Lower leg skin (tissue), 4 donors: ENCODE measurements around the gene PSMG2. TPM values are rescaled to one million over a fixed set of nuclear protein-coding genes. Genes with fewer than 3 reads are reported as not detected.

Experiments used
- DNase-seq, 2 donors: peaks; one replicate each; pipeline ENCODE4 v3.0.0-alpha.2; 2019; ENCODE audit warnings: low spot score in 2 of 2
- H3K4me3 ChIP-seq: fragments of 200-600 bp; sonication (generic); 2 replicates; pipeline ENCODE4 v1.5.1; 2017; ENCODE audit warnings: mild to moderate bottlenecking, low read depth; ENCODE audit not compliant: poor library complexity, severe bottlenecking
- CTCF ChIP-seq, 3 donors: fragments of 450-650 bp; IDR thresholded peaks; one replicate each; pipeline ENCODE4 v1.5.1; 2016; ENCODE audit warnings: antibody characterized with exemption in 3 of 3, mild to moderate bottlenecking in 3 of 3, moderate library complexity in 2 of 3
- POLR2A ChIP-seq, 2 donors: fragments of 450-650 bp; IDR thresholded peaks; one replicate each; pipeline ENCODE4 v1.6.1; 2016 to 2017; ENCODE audit warnings: antibody characterized with exemption in 2 of 2, mild to moderate bottlenecking in 1 of 2, moderate library complexity in 1 of 2
- WGBS, 2 donors: methylation state at CpG; one replicate each; pipeline ENCODE4 v1.1.5; 2018; 5-methylcytosine and 5-hydroxymethylcytosine counted together
- intact Hi-C: fragments of 100-400 bp; cut with DNase I; formaldehyde crosslinking; loops from one replicate; pipeline ENCODE4 v1.15.0; 2023; ENCODE audit warnings: low total_unique reads
- total RNA-seq, 4 donors: library from RNA; depleted of rRNA; stranded (reverse); fragments of >200 nt; gene quantifications; one replicate each; pipeline ENCODE4 v1.1.0, GENCODE V29; 2016

Gene PSMG2
- total RNA-seq, 4 donors from 2014 or later = 60.9 to 80.3 (median 72.1) TPM

- H3K4me3 ChIP-seq = no peak overlapping the region
- intact Hi-C loops = loop anchor here (5.0 kb wide), 1 partner anchor 205 kb away; no protein-coding TSS in a partner anchor
- TF ChIP-seq CTCF (IDR thresholded peaks at IDR 0.05) (peak in 1 of 3 donors; percentile 67), POLR2A (IDR thresholded peaks at IDR 0.05) (no peak)
- 65 to 67% methylated on average over 14 of the region's 14 CpGs for WGBS, 2 donors
- DNase-seq = peak; percentile 61 to 65
These were observed 24.1 kb downstream of the PSMG2 start for GRCh38 chr18:12726774-12727550.

GRCh38 chr18:12737243-12737902, 34.5 kb downstream of the PSMG2 start:
- TF ChIP-seq CTCF (IDR thresholded peaks at IDR 0.05) = no peak
- no peak for TF ChIP-seq POLR2A (IDR thresholded peaks at IDR 0.05)
- DNase-seq = no peak
- no peak overlapping the region for H3K4me3 ChIP-seq
- intact Hi-C loops = no loop called here
- WGBS, 2 donors = 89% methylated on average over 19 of the region's 19 CpGs

GRCh38 chr18:12741351-12741750, 38.5 kb downstream of the PSMG2 start:
- TF ChIP-seq POLR2A (IDR thresholded peaks at IDR 0.05) = no peak
- no peak for TF ChIP-seq CTCF (IDR thresholded peaks at IDR 0.05)
- no peak for DNase-seq
- 45 to 46% methylated on average over 6 of the region's 6 CpGs for WGBS, 2 donors
- intact Hi-C loops = loop anchor here (5.0 kb wide), 1 partner anchor 741 kb away; no protein-coding TSS in a partner anchor
- H3K4me3 ChIP-seq = no peak overlapping the region

GRCh38 chr18:12742453-12742852, 39.6 kb downstream of the PSMG2 start:
- no peak for DNase-seq
- no peak overlapping the region for H3K4me3 ChIP-seq
- TF ChIP-seq POLR2A (IDR thresholded peaks at IDR 0.05) = no peak
- TF ChIP-seq CTCF (IDR thresholded peaks at IDR 0.05) = no peak
- 60 to 70% methylated on average over 5 of the region's 5 CpGs for WGBS, 2 donors
- intact Hi-C loops = loop anchor here (5.0 kb wide), 1 partner anchor 740 kb away; no protein-coding TSS in a partner anchor

GRCh38 chr18:12744103-12744502, 41.3 kb downstream of the PSMG2 start:
- WGBS, 2 donors = 0 to 5% methylated on average over 2 of the region's 2 CpGs
- no peak overlapping the region for H3K4me3 ChIP-seq
- intact Hi-C loops = loop anchor here (5.0 kb wide), 1 partner anchor 738 kb away; no protein-coding TSS in a partner anchor
- no peak for DNase-seq
- TF ChIP-seq POLR2A (IDR thresholded peaks at IDR 0.05) (no peak), CTCF (IDR thresholded peaks at IDR 0.05) (peak in 1 of 3 donors; percentile 15)
